IMR-90 (cell line): ENCODE results near the gene CALD1. TPM values are rescaled to one million over a fixed set of nuclear protein-coding genes. Genes with fewer than 3 reads are reported as not detected.
A peak's percentile ranks its signal among the peaks of the same experiment; 100 is the strongest.

Experiments
- ATAC-seq: fragments of 200-7000 bp; cut with Tn5 transposase; 2 replicates; pipeline ENCODE4 v1.9.1; 2020; ENCODE audit warnings: low read depth, mild to moderate bottlenecking, moderate library complexity
- BruUV-seq: library from RNA; stranded (reverse); fragments of 400-500 nt; replicated peaks from 2 replicates; lab custom pipeline; 2021; lab: Mats Ljungman, UMichigan
- CTCF ChIA-PET: fragments of 300-600 bp; formaldehyde crosslinking; extraction: SDS; loops from one replicate; lab custom pipeline; 2021; ENCODE audit warnings: antibody characterized with exemption; lab: Yijun Ruan, JAX
- POLR2A ChIA-PET: fragments of 300-600 bp; sonication (Branson Sonifier 250); formaldehyde crosslinking; loops from one replicate; lab custom pipeline; 2022; ENCODE audit warnings: antibody characterized with exemption; ENCODE audit not compliant: unreplicated experiment; lab: Charles Lee
- DNase-seq: peaks from one replicate; pipeline ENCODE4 v3.0.0; 2013
- H2AFZ ChIP-seq: replicated peaks from 2 replicates; pipeline ENCODE3; 2013; ENCODE audit warnings: low read length, mild to moderate bottlenecking; ENCODE audit not compliant: poor library complexity
- H2AK5ac ChIP-seq: 2 replicates; pipeline ENCODE4 v1.6.1; 2013; ENCODE audit warnings: low read depth, low read length, inconsistent platforms
- H2AK9ac ChIP-seq: replicated peaks from 2 replicates; pipeline ENCODE3; 2013; ENCODE audit warnings: mild to moderate bottlenecking, low read depth, low read length, moderate library complexity; ENCODE audit not compliant: poor library complexity
- H2BK120ac ChIP-seq: 2 replicates; pipeline ENCODE4 v1.6.1; 2013; ENCODE audit warnings: low read depth, low read length, inconsistent platforms
- H2BK15ac ChIP-seq: 3 replicates; pipeline ENCODE4 v1.6.1; 2013; ENCODE audit warnings: low read depth, low read length, inconsistent platforms
- H2BK20ac ChIP-seq: 2 replicates; pipeline ENCODE4 v1.6.1; 2013; ENCODE audit warnings: low read depth, mild to moderate bottlenecking, inconsistent platforms, low read length, moderate library complexity
- H2BK5ac ChIP-seq: 2 replicates; pipeline ENCODE4 v1.6.1; 2013; ENCODE audit warnings: mild to moderate bottlenecking, low read depth, low read length, inconsistent platforms; ENCODE audit not compliant: poor library complexity, severe bottlenecking
- H3K14ac ChIP-seq: replicated peaks from 2 replicates; pipeline ENCODE4 v1.6.1; 2013; ENCODE audit warnings: low read depth, low read length, inconsistent platforms
- H3K18ac ChIP-seq: 2 replicates; pipeline ENCODE4 v1.6.1; 2013; ENCODE audit warnings: low read depth, low read length, control low read depth
- H3K23ac ChIP-seq: 2 replicates; pipeline ENCODE4 v1.6.1; 2013; ENCODE audit warnings: low read depth, low read length, inconsistent platforms
- H3K27ac ChIP-seq: 2 replicates; pipeline ENCODE4 v1.5.1; 2013; ENCODE audit warnings: mild to moderate bottlenecking, control low read depth, low read length; ENCODE audit not compliant: insufficient read depth
- H3K27me3 ChIP-seq: 2 replicates; pipeline ENCODE4 v1.6.1; 2013; ENCODE audit warnings: low read length; ENCODE audit not compliant: control insufficient read depth, insufficient read depth
- H3K36me3 ChIP-seq: 2 replicates; pipeline ENCODE4 v1.6.1; 2013; ENCODE audit warnings: low read length, mixed read lengths; ENCODE audit not compliant: control insufficient read depth, insufficient read depth
- H3K4ac ChIP-seq: 2 replicates; pipeline ENCODE4 v1.6.1; 2013; ENCODE audit warnings: low read depth, low read length, inconsistent platforms
- H3K4me1 ChIP-seq: 2 replicates; pipeline ENCODE4 v1.6.1; 2013; ENCODE audit warnings: low read length, mixed read lengths; ENCODE audit not compliant: control insufficient read depth, insufficient read depth
- H3K4me2 ChIP-seq: 2 replicates; pipeline ENCODE4 v1.6.1; 2013; ENCODE audit warnings: low read depth, mild to moderate bottlenecking, control low read depth, low read length, moderate library complexity
- H3K4me3 ChIP-seq: 2 replicates; pipeline ENCODE4 v1.5.1; 2013; ENCODE audit warnings: low read depth, mild to moderate bottlenecking, control low read depth, low read length, moderate library complexity; ENCODE audit not compliant: insufficient read depth
- H3K56ac ChIP-seq: 2 replicates; pipeline ENCODE4 v1.6.1; 2013; ENCODE audit warnings: low read length, inconsistent platforms; ENCODE audit not compliant: insufficient read depth; ENCODE audit errors: extremely low read depth
- H3K79me1 ChIP-seq, 2 experiments: 2 replicates each; pipeline ENCODE4 v1.6.1; 2013; ENCODE audit warnings: low read length in 2 of 2, inconsistent platforms in 1 of 2, low read depth in 1 of 2
- H3K9ac ChIP-seq: 2 replicates; pipeline ENCODE4 v1.6.1; 2013; ENCODE audit warnings: low read depth, low read length, control low read depth
- H3K9me1 ChIP-seq: 2 replicates; pipeline ENCODE4 v1.6.1; 2013; ENCODE audit warnings: low read length, inconsistent platforms; ENCODE audit not compliant: insufficient read depth
- H3K9me3 ChIP-seq: 2 replicates; pipeline ENCODE4 v1.6.1; 2013; ENCODE audit warnings: low read length; ENCODE audit not compliant: control insufficient read depth, insufficient read depth
- H4K20me1 ChIP-seq: 2 replicates; pipeline ENCODE4 v1.6.1; 2013; ENCODE audit warnings: low read length, inconsistent platforms; ENCODE audit not compliant: insufficient read depth
- H4K5ac ChIP-seq: 2 replicates; pipeline ENCODE4 v1.6.1; 2013; ENCODE audit warnings: mild to moderate bottlenecking, low read depth, low read length, control low read depth
- H4K8ac ChIP-seq, 2 experiments: 2 replicates each; pipeline ENCODE4 v1.6.1; 2013; ENCODE audit warnings: low read depth in 2 of 2, low read length in 2 of 2, control low read depth in 1 of 2, inconsistent platforms in 1 of 2
- H4K91ac ChIP-seq: 2 replicates; pipeline ENCODE4 v1.6.1; 2013; ENCODE audit warnings: low read depth, low read length, inconsistent platforms; ENCODE audit not compliant: insufficient read depth
- BHLHE40 ChIP-seq: fragments of 150-350 bp; IDR thresholded peaks from 2 replicates; pipeline ENCODE4 v1.6.1; 2016; ENCODE audit warnings: mild to moderate bottlenecking, low read depth, low read length
- CEBPB ChIP-seq: IDR thresholded peaks from 2 replicates; pipeline ENCODE4 v1.6.1; 2012; ENCODE audit warnings: low read depth, low read length, improper control_type of control experiment
- CHD1 ChIP-seq: IDR thresholded peaks from 2 replicates; pipeline ENCODE4 v1.6.1; 2012; ENCODE audit warnings: low read depth, low read length, improper control_type of control experiment
- FOS ChIP-seq: fragments of 150-350 bp; IDR thresholded peaks from 2 replicates; pipeline ENCODE4 v1.6.1; 2016; ENCODE audit warnings: low read depth, low read length
- MAFK ChIP-seq: IDR thresholded peaks from 2 replicates; pipeline ENCODE4 v1.6.1; 2012; ENCODE audit warnings: low read depth, low read length, improper control_type of control experiment
- MAZ ChIP-seq: IDR thresholded peaks from 2 replicates; pipeline ENCODE4 v1.6.1; 2012; ENCODE audit warnings: low read depth, mild to moderate bottlenecking, low read length, improper control_type of control experiment, moderate library complexity, borderline replicate concordance
- MXI1 ChIP-seq: IDR thresholded peaks from 2 replicates; pipeline ENCODE4 v1.6.1; 2012; ENCODE audit warnings: low read depth, mild to moderate bottlenecking, low read length, moderate library complexity, borderline replicate concordance
- NFE2L2 ChIP-seq: fragments of 150-350 bp; IDR thresholded peaks from 2 replicates; pipeline ENCODE4 v1.6.1; 2016; ENCODE audit warnings: low read depth, mild to moderate bottlenecking, low read length
- POLR2A ChIP-seq: IDR thresholded peaks from 2 replicates; pipeline ENCODE4 v1.6.1; 2012; ENCODE audit warnings: mild to moderate bottlenecking, low read depth, low read length
- RAD21 ChIP-seq: IDR thresholded peaks from 2 replicates; pipeline ENCODE4 v1.6.1; 2012; ENCODE audit warnings: low read length, improper control_type of control experiment
- RCOR1 ChIP-seq: IDR thresholded peaks from 2 replicates; pipeline ENCODE4 v1.6.1; 2012; ENCODE audit warnings: mild to moderate bottlenecking, low read length, improper control_type of control experiment; ENCODE audit not compliant: insufficient replicate concordance
- RFX5 ChIP-seq: IDR thresholded peaks from 2 replicates; pipeline ENCODE4 v1.8.0; 2012; ENCODE audit warnings: low read depth, mild to moderate bottlenecking, low read length, moderate library complexity
- SMC3 ChIP-seq: fragments of 150-350 bp; IDR thresholded peaks from 2 replicates; pipeline ENCODE4 v1.6.1; 2016; ENCODE audit warnings: low read depth, mild to moderate bottlenecking, antibody characterized with exemption, low read length, moderate library complexity
- USF2 ChIP-seq: fragments of 150-350 bp; IDR thresholded peaks from 2 replicates; pipeline ENCODE4 v1.6.1; 2017; ENCODE audit warnings: mild to moderate bottlenecking, antibody characterized with exemption, low read length, low read depth
- WGBS, 2 experiments: methylation state at CpG; one replicate each; pipeline versions ENCODE4 v1.1.5 to v1.1.7; 2013; ENCODE audit warnings: missing lambda C conversion rate in 2 of 2; ENCODE audit not compliant: insufficient read length in 1 of 2; ENCODE audit errors: extremely low coverage in 2 of 2; 5-methylcytosine and 5-hydroxymethylcytosine counted together
- dilution Hi-C: fragments of 300-500 bp; cut with HindIII; formaldehyde crosslinking; loops from one replicate; pipeline ENCODE4 v1.14.3; 2018; ENCODE audit warnings: low sequenced_read_pairs; ENCODE audit not compliant: unreplicated experiment
- in situ Hi-C: fragments of 300-500 bp; cut with MboI; formaldehyde crosslinking; loops from 3 replicates; pipeline ENCODE4 v1.14.3; 2019; ENCODE audit warnings: low sequenced_read_pairs, inconsistent platforms, mixed read lengths
- intact Hi-C: fragments of 100-400 bp; cut with micrococcal nuclease; formaldehyde crosslinking; loops from 2 replicates; pipeline ENCODE4 v1.10.0; 2022
- polyA plus RNA-seq, 3 experiments: library from polyadenylated mRNA; depleted of rRNA; stranded (reverse); fragments of >200 nt; gene quantifications; 2 replicates each; pipeline ENCODE4 v1.2.3, GENCODE V29; 2012; ENCODE audit warnings: low replicate concordance in 1 of 3
- total RNA-seq: library from RNA; depleted of rRNA; stranded (reverse); fragments of >200 nt; gene quantifications from 2 replicates; pipeline ENCODE4 v1.2.3, GENCODE V29; 2012
- TF ChIP-seq, protein P1 (sequence below): conservative IDR thresholded peaks from 2 replicates; pipeline ENCODE4 v1.5.1; 2012; ENCODE audit warnings: mild to moderate bottlenecking, low read depth, low read length, improper control_type of control experiment
- TF ChIP-seq, protein P2 (sequence below): fragments of 150-350 bp; IDR thresholded peaks from 2 replicates; pipeline ENCODE4 v1.6.1; 2016; ENCODE audit warnings: low read depth, mild to moderate bottlenecking, low read length, moderate library complexity, borderline replicate concordance

Gene CALD1
- total and polyA plus RNA-seq, 2 of the 4 experiments (the other 2 are of a cell fraction), result 375 to 487 TPM

- no peak overlapping the region for H4K8ac ChIP-seq
- H3K4me3 ChIP-seq, result no peak overlapping the region
- peak overlapping the region; percentile 37; the same call in 1 of the 2 replicates for H3K27ac ChIP-seq
- TF ChIP-seq RFX5 (no peak), MAZ (no peak), FOS (no peak), MAFK (no peak), CEBPB (no peak), NFE2L2 (no peak), RAD21 (no peak), BHLHE40 (no peak), SMC3 (no peak), POLR2A (no peak), MXI1 (no peak), CHD1 (no peak), USF2 (no peak), RCOR1 (no peak)
- TF ChIP-seq, protein P1, sequence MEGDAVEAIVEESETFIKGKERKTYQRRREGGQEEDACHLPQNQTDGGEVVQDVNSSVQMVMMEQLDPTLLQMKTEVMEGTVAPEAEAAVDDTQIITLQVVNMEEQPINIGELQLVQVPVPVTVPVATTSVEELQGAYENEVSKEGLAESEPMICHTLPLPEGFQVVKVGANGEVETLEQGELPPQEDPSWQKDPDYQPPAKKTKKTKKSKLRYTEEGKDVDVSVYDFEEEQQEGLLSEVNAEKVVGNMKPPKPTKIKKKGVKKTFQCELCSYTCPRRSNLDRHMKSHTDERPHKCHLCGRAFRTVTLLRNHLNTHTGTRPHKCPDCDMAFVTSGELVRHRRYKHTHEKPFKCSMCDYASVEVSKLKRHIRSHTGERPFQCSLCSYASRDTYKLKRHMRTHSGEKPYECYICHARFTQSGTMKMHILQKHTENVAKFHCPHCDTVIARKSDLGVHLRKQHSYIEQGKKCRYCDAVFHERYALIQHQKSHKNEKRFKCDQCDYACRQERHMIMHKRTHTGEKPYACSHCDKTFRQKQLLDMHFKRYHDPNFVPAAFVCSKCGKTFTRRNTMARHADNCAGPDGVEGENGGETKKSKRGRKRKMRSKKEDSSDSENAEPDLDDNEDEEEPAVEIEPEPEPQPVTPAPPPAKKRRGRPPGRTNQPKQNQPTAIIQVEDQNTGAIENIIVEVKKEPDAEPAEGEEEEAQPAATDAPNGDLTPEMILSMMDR, result no peak
- TF ChIP-seq, protein P2, sequence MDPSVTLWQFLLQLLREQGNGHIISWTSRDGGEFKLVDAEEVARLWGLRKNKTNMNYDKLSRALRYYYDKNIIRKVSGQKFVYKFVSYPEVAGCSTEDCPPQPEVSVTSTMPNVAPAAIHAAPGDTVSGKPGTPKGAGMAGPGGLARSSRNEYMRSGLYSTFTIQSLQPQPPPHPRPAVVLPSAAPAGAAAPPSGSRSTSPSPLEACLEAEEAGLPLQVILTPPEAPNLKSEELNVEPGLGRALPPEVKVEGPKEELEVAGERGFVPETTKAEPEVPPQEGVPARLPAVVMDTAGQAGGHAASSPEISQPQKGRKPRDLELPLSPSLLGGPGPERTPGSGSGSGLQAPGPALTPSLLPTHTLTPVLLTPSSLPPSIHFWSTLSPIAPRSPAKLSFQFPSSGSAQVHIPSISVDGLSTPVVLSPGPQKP, result no peak
- H3K4me2 ChIP-seq, result peak overlapping the region; percentile 77
- no peak overlapping the region for H2AK5ac ChIP-seq
- no peak overlapping the region for H2BK120ac ChIP-seq
- peaks cover 76% of the 10 kb centered on the region for H4K20me1 ChIP-seq
- peaks cover 29% of the 10 kb centered on the region for H3K9me1 ChIP-seq
- in situ Hi-C loops, result no loop called here
- POLR2A ChIA-PET, result no interaction called here
- no TSS peak for BruUV-seq
- no peak overlapping the region; the same call in 1 of the 2 replicates for H3K23ac ChIP-seq
- 0 out of 2 replicates have a peak overlapping the region, but pooled peaks have one; percentile 52 for H3K18ac ChIP-seq
- dilution Hi-C loops, result no loop called here
- no CpG with 5 or more reads among the region's 3 CpGs for WGBS, 2 experiments
- no peak overlapping the region for H3K9ac ChIP-seq
- no peak overlapping the region for H4K91ac ChIP-seq
- no peak overlapping the region for H3K56ac ChIP-seq
- CTCF ChIA-PET, result no interaction called here
- no peak overlapping the region for H2AK9ac ChIP-seq
- no peaks in the 10 kb centered on the region for H3K27me3 ChIP-seq
- no peak overlapping the region for H2BK20ac ChIP-seq
- peak; percentile 60 for DNase-seq
- no peaks in the 10 kb centered on the region for H3K9me3 ChIP-seq
- H3K14ac ChIP-seq, result no peak overlapping the region
- no peak for ATAC-seq
- peaks cover 19% of the 10 kb centered on the region for H3K36me3 ChIP-seq
- no peak overlapping the region for H4K5ac ChIP-seq
- H2BK5ac ChIP-seq, result peak overlapping the region; percentile 87
- peaks cover 27% of the 10 kb centered on the region for H3K4me1 ChIP-seq
- intact Hi-C loops, result no loop called here
- peaks cover 30 to 74% of the 10 kb centered on the region in 2 experiments for H3K79me1 ChIP-seq
- no peak overlapping the region for H2BK15ac ChIP-seq
- H3K4ac ChIP-seq, result no peak overlapping the region
- no peak overlapping the region for H2AFZ ChIP-seq
Observed at GRCh38 chr7:134811765-134812164, 32.3 kb downstream of the CALD1 start.
